Measurements from ENCODE around the gene AHRR.

The AHRR gene

GRCh38 chr5:463301-463700, 141.8 kb downstream of the AHRR start:
- in situ Hi-C loops (cut with HindIII; ENCODE audit: low sequenced_read_pairs): no loop called here
- no peak overlapping the region for H3K4me3 ChIP-seq (ENCODE audit: low read depth, low read length)
- no peak for DNase-seq (ENCODE audit: low read depth, low spot score)
- no peak for TF ChIP-seq CTCF (IDR thresholded peaks at IDR 0.05; ENCODE audit: low read depth, low read length)

DNA sequence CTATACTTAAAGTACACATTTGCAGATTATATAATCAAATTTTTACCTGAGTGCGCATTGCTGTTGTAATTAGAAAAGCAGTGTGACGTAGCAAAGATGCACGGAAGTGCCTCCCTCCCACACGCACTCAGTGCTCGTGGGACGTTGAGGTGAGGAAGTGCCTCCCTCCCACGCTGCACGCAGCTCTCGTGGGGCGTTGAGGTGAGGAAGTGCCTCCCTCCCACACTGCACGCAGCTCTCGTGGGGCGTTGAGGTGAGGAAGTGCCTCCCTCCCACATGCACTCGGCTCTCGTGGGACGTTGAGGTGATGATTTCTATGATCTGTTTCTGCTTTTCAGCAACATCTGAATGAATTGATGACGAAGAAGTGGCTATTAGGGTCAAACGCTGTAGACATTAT, 142.4 kb downstream of the AHRR start:
- no peak for DNase-seq (ENCODE audit: low read depth, low spot score)
- TF ChIP-seq CTCF (IDR thresholded peaks at IDR 0.05; ENCODE audit: low read depth, low read length): no peak
- in situ Hi-C loops (cut with HindIII; ENCODE audit: low sequenced_read_pairs): no loop called here

DNA sequence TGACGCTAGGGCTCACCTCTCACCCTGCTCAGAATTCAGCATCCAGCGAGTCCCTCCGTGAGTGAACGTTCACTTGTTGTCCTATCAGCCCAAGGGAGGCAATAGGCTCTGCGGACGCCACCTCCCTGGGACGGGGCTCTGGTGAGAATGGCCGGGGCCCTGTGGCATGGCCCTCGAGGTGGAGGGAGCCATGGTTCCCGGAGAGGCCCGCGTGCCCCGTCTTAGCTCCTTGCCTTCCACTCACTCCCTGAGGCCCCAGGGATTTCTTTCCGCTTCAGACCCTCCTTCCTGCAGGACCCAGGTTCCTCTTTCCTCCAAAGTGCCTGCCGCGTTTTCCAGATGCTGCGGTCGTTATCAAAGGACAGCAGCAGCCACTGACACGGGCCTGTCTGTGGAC, 142.9 kb downstream of the AHRR start:
- TF ChIP-seq CTCF (IDR thresholded peaks at IDR 0.05; ENCODE audit: low read depth, low read length): no peak
- DNase-seq (ENCODE audit: low read depth, low spot score): no peak
- in situ Hi-C loops (cut with HindIII; ENCODE audit: low sequenced_read_pairs): no loop called here
- H3K4me3 ChIP-seq (ENCODE audit: low read depth, low read length): no peak overlapping the region

More for the DNA sequence above, 142.4 kb downstream of the AHRR start:
- H3K4me3 ChIP-seq (ENCODE audit: low read depth, low read length): no peak overlapping the region

DNA sequence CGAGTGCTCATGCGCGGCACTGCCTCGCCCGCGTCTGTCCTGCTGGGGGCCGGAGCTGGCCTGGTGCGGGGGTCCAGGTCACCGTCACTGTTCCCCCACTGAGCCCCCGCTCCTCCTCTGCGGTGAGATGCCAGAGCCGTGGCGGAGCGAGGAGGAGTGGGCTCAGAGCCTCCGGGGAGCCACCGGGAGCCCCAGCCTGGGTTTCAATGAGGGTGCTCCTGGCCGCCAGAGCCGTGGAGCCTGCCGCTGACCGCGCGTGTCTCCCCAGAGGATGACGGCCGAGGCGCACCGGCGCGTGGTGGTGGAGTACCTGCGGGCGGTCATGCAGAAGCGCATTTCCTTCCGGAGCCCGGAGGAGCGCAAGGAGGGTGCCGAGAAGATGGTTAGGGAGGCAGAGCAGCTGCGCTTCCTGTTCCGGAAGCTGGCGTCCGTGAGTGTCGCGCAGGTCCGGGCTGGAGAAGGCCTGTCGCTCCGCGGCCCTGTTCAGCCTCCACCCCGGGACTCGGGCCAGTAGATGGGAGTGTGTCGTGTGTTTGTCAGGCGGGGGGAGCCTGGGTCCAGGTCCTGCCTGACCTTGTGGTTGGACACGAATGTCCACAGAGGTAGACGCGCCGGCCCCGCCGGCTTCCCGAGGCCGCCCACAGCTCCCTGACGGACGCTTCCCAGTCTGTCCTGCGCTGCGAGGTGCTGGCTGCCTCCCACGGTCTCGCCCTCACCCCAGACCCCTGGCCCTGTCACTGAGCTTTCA, 143.5 kb downstream of the AHRR start:
- no peak for DNase-seq (ENCODE audit: low read depth, low spot score)
- H3K4me3 ChIP-seq (ENCODE audit: low read depth, low read length): no peak overlapping the region
- no peak for TF ChIP-seq CTCF (IDR thresholded peaks at IDR 0.05; ENCODE audit: low read depth, low read length)
- in situ Hi-C loops (cut with HindIII; ENCODE audit: low sequenced_read_pairs): no loop called here

- no peak overlapping the region for H3K4me3 ChIP-seq (ENCODE audit: low read depth, low read length)
- in situ Hi-C loops (cut with HindIII; ENCODE audit: low sequenced_read_pairs): no loop called here
- TF ChIP-seq CTCF (IDR thresholded peaks at IDR 0.05; ENCODE audit: low read depth, low read length): no peak
- DNase-seq (ENCODE audit: low read depth, low spot score): no peak
These were observed 144.3 kb downstream of the AHRR start for GRCh38 chr5:465591-466403.

DNA sequence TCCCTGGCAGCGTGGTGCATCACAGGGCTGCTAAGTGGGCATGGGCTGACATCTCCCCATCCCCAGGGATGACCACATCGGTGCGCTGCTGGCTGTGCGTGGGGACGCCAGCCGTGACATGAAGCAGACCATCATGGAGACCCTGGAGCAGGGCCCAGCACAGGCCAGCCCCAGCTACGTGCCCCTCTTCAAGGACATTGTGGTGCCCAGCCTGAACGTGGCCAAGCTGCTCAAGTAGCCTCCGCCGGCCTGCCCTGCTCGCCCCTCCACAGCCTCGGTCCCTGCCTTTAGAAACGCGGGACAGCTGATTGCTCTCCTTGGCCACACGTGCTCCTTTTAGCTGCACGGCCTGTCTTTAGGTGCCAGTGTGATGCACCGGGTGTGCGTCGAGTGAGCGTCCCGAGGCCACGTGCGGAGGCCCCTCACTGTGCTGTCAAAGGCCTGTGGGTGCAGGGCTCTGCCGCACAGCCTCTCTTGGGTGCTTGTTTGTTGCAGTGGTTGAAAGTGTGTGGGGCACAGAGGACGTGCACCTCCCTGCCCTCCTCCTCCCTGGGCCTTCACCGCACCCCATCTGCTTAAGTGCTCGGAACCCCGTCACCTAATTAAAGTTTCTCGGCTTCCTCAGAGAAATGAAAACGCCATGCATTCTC, 145.3 kb downstream of the AHRR start:
- H3K4me3 ChIP-seq (ENCODE audit: low read depth, low read length): no peak overlapping the region
- in situ Hi-C loops (cut with HindIII; ENCODE audit: low sequenced_read_pairs): no loop called here
- DNase-seq (ENCODE audit: low read depth, low spot score): no peak
- TF ChIP-seq CTCF (IDR thresholded peaks at IDR 0.05; ENCODE audit: low read depth, low read length): no peak

All from astrocyte of the spinal cord (primary cell).